Peyer's patch (tissue), 4 donors: Measurements from ENCODE around the gene ATP10A. TPM values are rescaled to one million over a fixed set of nuclear protein-coding genes. Genes with fewer than 3 reads are reported as not detected.

Source experiments
- DNase-seq, 3 donors: peaks; one replicate each; pipeline ENCODE4 v3.0.0-alpha.2; 2017 to 2019
- H3K27ac ChIP-seq, 4 donors: fragments of 200-600 bp; sonication (generic); one replicate each; pipeline ENCODE4 v1.5.1; 2016 to 2019
- H3K27me3 ChIP-seq, 2 donors: fragments of 200-600 bp; sonication (generic); one replicate each; pipeline ENCODE4 v1.5.1; 2019
- H3K36me3 ChIP-seq, 3 donors: fragments of 200-600 bp; sonication (generic); one replicate each; pipeline ENCODE4 v1.5.1; 2016 to 2019
- H3K4me1 ChIP-seq, 4 donors: fragments of 200-600 bp; sonication (generic); one replicate each; pipeline ENCODE4 v1.5.1; 2016 to 2019
- H3K4me3 ChIP-seq, 4 donors: fragments of 200-600 bp; sonication (generic); 1 replicate in 3 of 4; 2 replicates in 1 of 4; pipeline ENCODE4 v1.5.1; 2016 to 2019; ENCODE audit warnings: mild to moderate bottlenecking in 1 of 4
- H3K9me3 ChIP-seq, 4 donors: fragments of 200-600 bp; sonication (generic); one replicate each; pipeline ENCODE4 v1.5.1; 2016 to 2019; ENCODE audit warnings: mild to moderate bottlenecking in 1 of 4
- POLR2A ChIP-seq, 2 donors: fragments of 450-650 bp; IDR thresholded peaks; one replicate each; pipeline ENCODE4 v1.5.1; 2017; ENCODE audit warnings: antibody characterized with exemption in 2 of 2, mild to moderate bottlenecking in 2 of 2, moderate library complexity in 2 of 2
- total RNA-seq, 4 donors: library from RNA; depleted of rRNA; stranded (reverse); fragments of >200 nt; gene quantifications; one replicate each; pipeline ENCODE4 v1.1.0, GENCODE V29; 2016
- TF ChIP-seq, protein P1 (sequence below), 6 experiments: fragments of 450-650 bp in 4 of 6; fragments of 200-600 bp in 2 of 6; sonication (generic) in 1 of 6; IDR thresholded peaks; one replicate each; pipeline ENCODE4 v1.5.1; 2017 to 2019; ENCODE audit warnings: antibody characterized with exemption in 6 of 6, mild to moderate bottlenecking in 3 of 6, moderate library complexity in 1 of 6

ATP10A gene
- total RNA-seq, 4 donors from 2014 or later: 1.6 to 7.4 (median 3.7) TPM

DNA sequence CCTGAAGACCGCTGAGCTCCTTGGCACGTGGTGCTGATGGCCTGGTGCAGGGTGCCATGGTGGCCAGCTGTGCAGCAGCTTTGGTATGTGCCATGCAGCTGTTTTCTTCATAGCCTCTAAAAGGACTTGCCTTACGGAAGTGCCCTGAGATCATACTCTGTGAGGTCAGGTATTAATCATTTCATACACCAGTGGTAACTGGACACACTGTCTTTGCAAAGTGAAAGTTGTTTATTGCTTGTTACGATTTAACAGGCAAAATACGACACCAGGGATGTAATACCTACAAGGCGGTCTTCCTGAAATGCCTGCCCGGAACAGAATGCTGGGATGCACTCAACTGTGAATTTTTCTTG lies 184.6 kb downstream of the ATP10A start:
- TF ChIP-seq, protein P1, sequence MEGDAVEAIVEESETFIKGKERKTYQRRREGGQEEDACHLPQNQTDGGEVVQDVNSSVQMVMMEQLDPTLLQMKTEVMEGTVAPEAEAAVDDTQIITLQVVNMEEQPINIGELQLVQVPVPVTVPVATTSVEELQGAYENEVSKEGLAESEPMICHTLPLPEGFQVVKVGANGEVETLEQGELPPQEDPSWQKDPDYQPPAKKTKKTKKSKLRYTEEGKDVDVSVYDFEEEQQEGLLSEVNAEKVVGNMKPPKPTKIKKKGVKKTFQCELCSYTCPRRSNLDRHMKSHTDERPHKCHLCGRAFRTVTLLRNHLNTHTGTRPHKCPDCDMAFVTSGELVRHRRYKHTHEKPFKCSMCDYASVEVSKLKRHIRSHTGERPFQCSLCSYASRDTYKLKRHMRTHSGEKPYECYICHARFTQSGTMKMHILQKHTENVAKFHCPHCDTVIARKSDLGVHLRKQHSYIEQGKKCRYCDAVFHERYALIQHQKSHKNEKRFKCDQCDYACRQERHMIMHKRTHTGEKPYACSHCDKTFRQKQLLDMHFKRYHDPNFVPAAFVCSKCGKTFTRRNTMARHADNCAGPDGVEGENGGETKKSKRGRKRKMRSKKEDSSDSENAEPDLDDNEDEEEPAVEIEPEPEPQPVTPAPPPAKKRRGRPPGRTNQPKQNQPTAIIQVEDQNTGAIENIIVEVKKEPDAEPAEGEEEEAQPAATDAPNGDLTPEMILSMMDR (IDR thresholded peaks at IDR 0.05): no peak
- no peak for TF ChIP-seq POLR2A (IDR thresholded peaks at IDR 0.05)
- DNase-seq: peak in 2 of 3 donors; percentile 1 to 4
- H3K4me1 ChIP-seq: no peaks in the 10 kb centered on the region
- no peak overlapping the region for H3K4me3 ChIP-seq
- H3K27me3 ChIP-seq: no peaks in the 10 kb centered on the region
- H3K9me3 ChIP-seq: no peaks in the 10 kb centered on the region
- peaks cover 0 to 12% (median 0%) of the 10 kb centered on the region in 3 donors for H3K36me3 ChIP-seq
- H3K27ac ChIP-seq: no peak overlapping the region

DNA sequence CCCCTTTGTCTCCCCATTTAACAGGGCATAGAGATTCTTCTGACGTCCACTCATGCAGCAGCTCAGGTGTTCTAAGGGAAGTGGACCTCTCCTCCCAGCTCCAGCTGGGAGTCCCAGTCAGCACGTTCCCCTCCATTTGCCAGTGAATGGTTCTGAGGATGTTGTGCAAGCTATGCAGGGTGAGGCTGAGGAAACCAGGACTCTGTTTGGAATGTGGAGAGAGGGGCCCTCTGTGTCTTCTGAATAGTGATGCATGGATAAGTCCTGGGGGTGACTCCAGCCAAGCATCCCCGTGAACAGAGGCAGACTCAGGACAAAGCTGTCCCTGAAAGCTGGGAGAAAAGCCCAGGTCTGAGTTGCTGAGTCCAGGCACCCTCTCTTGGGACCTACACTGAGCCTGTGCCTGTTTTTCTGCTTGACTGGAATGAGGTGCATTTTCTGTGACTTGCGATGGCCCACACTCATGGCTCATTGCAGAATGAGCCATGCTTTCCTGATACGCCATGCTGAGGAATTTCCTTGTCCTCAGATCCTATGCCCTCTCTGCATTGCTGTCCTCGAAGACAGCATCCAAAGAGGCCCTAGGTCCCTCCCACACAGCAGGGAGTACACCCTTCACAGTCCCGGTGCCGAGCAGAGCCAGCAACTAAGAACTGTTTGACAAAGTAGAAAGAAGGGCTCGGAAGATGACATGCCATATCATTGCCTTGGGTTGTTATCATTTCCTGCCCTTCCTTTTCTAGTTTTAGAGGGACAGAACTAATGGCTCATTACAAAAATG lies 185.2 kb downstream of the ATP10A start:
- Histone ChIP-seq H3K4me3 (no peak overlapping the region), H3K27ac (no peak overlapping the region), H3K27me3 (no peaks in the 10 kb centered on the region), H3K4me1 (no peaks in the 10 kb centered on the region), H3K9me3 (no peaks in the 10 kb centered on the region), H3K36me3 (peaks cover 0 to 12% (median 0%) of the 10 kb centered on the region in 3 donors)
- TF ChIP-seq, protein P1 (IDR thresholded peaks at IDR 0.05): no peak
- no peak for TF ChIP-seq POLR2A (IDR thresholded peaks at IDR 0.05)
- peak in 1 of 3 donors; percentile 13 for DNase-seq

DNA sequence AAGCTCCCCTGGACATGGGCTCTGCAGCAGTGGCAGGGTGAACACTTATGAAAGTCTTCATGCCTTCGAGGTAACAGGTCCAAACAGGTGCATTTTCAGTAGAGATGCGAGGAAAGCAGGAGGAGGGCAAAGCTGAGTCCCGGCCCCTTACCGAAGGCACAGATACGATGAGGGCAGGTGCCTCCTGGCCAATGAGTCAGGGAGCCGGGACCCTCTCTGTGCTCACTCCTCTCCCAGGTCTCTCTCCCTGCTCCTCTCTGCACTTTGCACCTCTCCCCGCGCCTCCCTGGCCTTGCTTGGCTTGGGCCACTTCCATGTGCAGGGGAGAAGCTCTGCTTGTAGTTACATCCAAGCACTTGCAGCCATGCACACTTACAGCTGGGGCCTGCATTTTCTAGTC lies 187.1 kb downstream of the ATP10A start:
- no peak overlapping the region for H3K27ac ChIP-seq
- H3K27me3 ChIP-seq: no peaks in the 10 kb centered on the region
- DNase-seq: no peak
- H3K4me1 ChIP-seq: peaks cover 0 to 3% (median 0%) of the 10 kb centered on the region in 4 donors
- TF ChIP-seq, protein P1 (IDR thresholded peaks at IDR 0.05): no peak
- TF ChIP-seq POLR2A (IDR thresholded peaks at IDR 0.05): no peak
- peaks cover 0 to 12% (median 0%) of the 10 kb centered on the region in 3 donors for H3K36me3 ChIP-seq
- H3K9me3 ChIP-seq: peaks cover 0 to 4% (median 0%) of the 10 kb centered on the region in 4 donors
- no peak overlapping the region for H3K4me3 ChIP-seq

DNA sequence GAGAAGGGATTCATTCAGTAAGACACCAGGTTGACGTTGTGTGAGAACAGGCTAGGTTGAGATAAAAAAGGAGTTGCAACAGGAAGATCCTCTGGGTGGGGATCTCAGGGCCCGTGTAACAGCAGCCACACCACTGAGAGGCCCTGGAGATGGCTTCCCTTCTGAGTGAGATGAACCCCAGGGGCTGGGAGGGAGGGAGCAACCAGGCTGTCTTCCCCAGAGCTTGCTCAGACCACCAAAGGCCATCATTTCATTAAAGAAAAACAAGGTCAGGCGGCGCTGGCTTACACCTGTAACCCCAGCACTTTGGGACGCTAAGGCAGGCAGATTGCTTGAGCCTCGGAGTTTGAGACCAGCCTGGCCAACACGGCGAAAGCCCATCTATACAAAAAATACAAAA lies 187.7 kb downstream of the ATP10A start:
- Histone ChIP-seq H3K4me3 (no peak overlapping the region), H3K36me3 (peaks cover 0 to 8% (median 0%) of the 10 kb centered on the region in 3 donors), H3K4me1 (peaks cover 0 to 10% (median 0%) of the 10 kb centered on the region in 4 donors), H3K27me3 (no peaks in the 10 kb centered on the region), H3K27ac (no peak overlapping the region), H3K9me3 (peaks cover 0 to 4% (median 0%) of the 10 kb centered on the region in 4 donors)
- TF ChIP-seq POLR2A (IDR thresholded peaks at IDR 0.05): no peak
- TF ChIP-seq, protein P1 (IDR thresholded peaks at IDR 0.05): no peak
- no peak for DNase-seq

DNA sequence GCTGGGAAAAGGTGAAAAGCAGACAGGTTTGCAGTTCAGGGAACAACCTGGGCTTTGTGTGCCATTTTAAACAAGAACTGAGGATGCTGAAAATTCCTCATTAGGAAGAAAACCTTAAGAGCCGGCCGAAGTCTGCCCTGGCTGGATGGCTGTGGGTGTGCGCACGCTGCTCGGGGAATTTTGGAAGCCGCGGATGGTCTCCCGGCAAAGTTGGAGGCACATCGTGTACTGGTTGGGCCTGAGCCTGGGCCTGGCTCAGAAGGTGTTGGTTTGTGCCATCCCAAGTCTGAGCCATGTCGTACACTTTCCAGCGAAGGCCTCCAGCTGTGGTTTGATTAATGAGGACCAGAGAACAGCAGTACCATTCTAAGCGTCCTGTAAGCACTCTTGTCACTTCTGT lies 188.2 kb downstream of the ATP10A start:
- DNase-seq: peak in 1 of 3 donors; percentile 49
- Histone ChIP-seq H3K4me3 (no peak overlapping the region), H3K9me3 (peaks cover 0 to 4% (median 0%) of the 10 kb centered on the region in 4 donors), H3K36me3 (peaks cover 0 to 5% (median 0%) of the 10 kb centered on the region in 3 donors), H3K27me3 (no peaks in the 10 kb centered on the region), H3K4me1 (peaks cover 0 to 12% (median 0%) of the 10 kb centered on the region in 4 donors), H3K27ac (peak overlapping the region in 1 of 4 donors; percentile 25)
- no peak for TF ChIP-seq POLR2A (IDR thresholded peaks at IDR 0.05)
- TF ChIP-seq, protein P1 (IDR thresholded peaks at IDR 0.05): no peak
